ENCODE measurements around the gene RGMA.

Gene RGMA

GRCh38 chr15:93088981-93089726 lies at the start of gene RGMA:
RGMA (minus strand) TSS chr15:93089211; CDS start chr15:93088932, 279 bp downstream.
- H3K36me3 Mint-ChIP-seq (ENCODE audit: low read depth): no peaks in the 10 kb centered on the region
- peaks cover 7% of the 10 kb centered on the region for H3K4me1 Mint-ChIP-seq (ENCODE audit: low read depth)
- no peak within 1 kb of the TSS for H3K27ac Mint-ChIP-seq
- DNase-seq (ENCODE audit: low spot score): no peak
- H3K4me3 Mint-ChIP-seq: peak within 1 kb of the TSS; percentile 85
- H3K9me3 Mint-ChIP-seq: no peaks in the 10 kb centered on the region
- H3K27me3 Mint-ChIP-seq (ENCODE audit: low read depth): peaks cover 60% of the 10 kb centered on the region

DNA sequence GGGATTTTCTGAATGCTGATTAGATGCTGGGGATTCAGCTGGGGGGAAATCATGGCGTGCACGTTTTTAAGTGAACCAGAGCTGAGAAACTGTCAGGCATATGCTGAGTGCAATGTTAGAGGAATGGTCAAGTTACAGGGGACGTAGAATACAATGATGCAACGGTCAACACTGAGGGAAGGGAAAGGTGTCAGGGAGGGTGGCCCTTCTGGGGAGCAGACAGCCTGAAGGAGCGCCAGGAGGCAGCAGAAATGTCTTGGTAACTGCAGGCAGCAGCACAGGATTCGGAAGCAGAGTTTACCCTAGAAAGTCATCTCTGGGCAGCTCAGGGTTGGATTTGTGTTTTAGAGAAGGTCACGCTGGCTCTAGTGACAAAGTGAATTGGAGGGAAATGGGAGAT lies 47.6 kb upstream of the RGMA start:
- peaks cover 5% of the 10 kb centered on the region for H3K27me3 Mint-ChIP-seq (ENCODE audit: low read depth)
- no peak overlapping the region for H3K4me3 Mint-ChIP-seq
- no peak overlapping the region for H3K27ac Mint-ChIP-seq
- no peaks in the 10 kb centered on the region for H3K36me3 Mint-ChIP-seq (ENCODE audit: low read depth)
- peaks cover 6% of the 10 kb centered on the region for H3K4me1 Mint-ChIP-seq (ENCODE audit: low read depth)
- H3K9me3 Mint-ChIP-seq: no peaks in the 10 kb centered on the region
- no peak for DNase-seq (ENCODE audit: low spot score)

DNA sequence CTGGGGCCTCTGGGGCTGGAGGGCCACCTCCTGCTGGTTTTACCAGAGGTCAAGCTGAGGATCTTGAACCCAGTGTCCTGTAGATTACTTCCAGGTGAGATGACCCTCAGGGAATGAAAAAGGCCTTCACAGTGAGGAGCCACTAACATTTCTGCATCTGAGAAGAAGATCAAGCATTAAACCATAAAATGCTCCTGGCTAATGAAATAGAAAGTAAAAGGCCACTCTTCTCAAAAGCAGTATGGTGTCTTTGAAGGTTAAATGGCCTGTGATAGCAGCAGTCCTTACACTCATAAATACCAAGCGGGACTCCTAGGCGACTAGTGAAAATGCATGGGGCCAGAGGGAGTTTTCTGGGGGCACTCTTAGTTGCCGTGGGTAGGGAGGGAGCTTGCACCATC lies 47.0 kb upstream of the RGMA start:
- no peak overlapping the region for H3K4me3 Mint-ChIP-seq
- H3K27ac Mint-ChIP-seq: no peak overlapping the region
- H3K36me3 Mint-ChIP-seq (ENCODE audit: low read depth): no peaks in the 10 kb centered on the region
- no peak for DNase-seq (ENCODE audit: low spot score)
- peaks cover 2% of the 10 kb centered on the region for H3K4me1 Mint-ChIP-seq (ENCODE audit: low read depth)
- H3K27me3 Mint-ChIP-seq (ENCODE audit: low read depth): peaks cover 5% of the 10 kb centered on the region
- no peaks in the 10 kb centered on the region for H3K9me3 Mint-ChIP-seq

GRCh38 chr15:93135459-93135858 lies 46.4 kb upstream of the RGMA start:
- peaks cover 5% of the 10 kb centered on the region for H3K27me3 Mint-ChIP-seq (ENCODE audit: low read depth)
- no peaks in the 10 kb centered on the region for H3K36me3 Mint-ChIP-seq (ENCODE audit: low read depth)
- no peaks in the 10 kb centered on the region for H3K4me1 Mint-ChIP-seq (ENCODE audit: low read depth)
- H3K27ac Mint-ChIP-seq: no peak overlapping the region
- DNase-seq (ENCODE audit: low spot score): no peak
- H3K9me3 Mint-ChIP-seq: no peaks in the 10 kb centered on the region
- no peak overlapping the region for H3K4me3 Mint-ChIP-seq

- no peak overlapping the region for H3K4me3 Mint-ChIP-seq
- no peaks in the 10 kb centered on the region for H3K36me3 Mint-ChIP-seq (ENCODE audit: low read depth)
- DNase-seq (ENCODE audit: low spot score): no peak
- no peak overlapping the region for H3K27ac Mint-ChIP-seq
- H3K27me3 Mint-ChIP-seq (ENCODE audit: low read depth): no peaks in the 10 kb centered on the region
- no peaks in the 10 kb centered on the region for H3K9me3 Mint-ChIP-seq
- no peaks in the 10 kb centered on the region for H3K4me1 Mint-ChIP-seq (ENCODE audit: low read depth)
Observed at GRCh38 chr15:93131485-93132095, 42.6 kb upstream of the RGMA start.

- Mint-ChIP-seq H3K36me3 (ENCODE audit: low read depth) (no peaks in the 10 kb centered on the region), H3K27me3 (ENCODE audit: low read depth) (no peaks in the 10 kb centered on the region), H3K27ac (no peak overlapping the region), H3K4me3 (no peak overlapping the region), H3K4me1 (ENCODE audit: low read depth) (no peaks in the 10 kb centered on the region), H3K9me3 (no peaks in the 10 kb centered on the region)
- no peak for DNase-seq (ENCODE audit: low spot score)
Observed at GRCh38 chr15:93129702-93130488, 40.9 kb upstream of the RGMA start.

- no peak for DNase-seq (ENCODE audit: low spot score)
- H3K9me3 Mint-ChIP-seq: no peaks in the 10 kb centered on the region
- H3K27me3 Mint-ChIP-seq (ENCODE audit: low read depth): no peaks in the 10 kb centered on the region
- H3K4me1 Mint-ChIP-seq (ENCODE audit: low read depth): no peaks in the 10 kb centered on the region
- H3K36me3 Mint-ChIP-seq (ENCODE audit: low read depth): no peaks in the 10 kb centered on the region
- H3K4me3 Mint-ChIP-seq: no peak overlapping the region
- no peak overlapping the region for H3K27ac Mint-ChIP-seq
Observed at GRCh38 chr15:93127286-93127685, 38.3 kb upstream of the RGMA start.

DNA sequence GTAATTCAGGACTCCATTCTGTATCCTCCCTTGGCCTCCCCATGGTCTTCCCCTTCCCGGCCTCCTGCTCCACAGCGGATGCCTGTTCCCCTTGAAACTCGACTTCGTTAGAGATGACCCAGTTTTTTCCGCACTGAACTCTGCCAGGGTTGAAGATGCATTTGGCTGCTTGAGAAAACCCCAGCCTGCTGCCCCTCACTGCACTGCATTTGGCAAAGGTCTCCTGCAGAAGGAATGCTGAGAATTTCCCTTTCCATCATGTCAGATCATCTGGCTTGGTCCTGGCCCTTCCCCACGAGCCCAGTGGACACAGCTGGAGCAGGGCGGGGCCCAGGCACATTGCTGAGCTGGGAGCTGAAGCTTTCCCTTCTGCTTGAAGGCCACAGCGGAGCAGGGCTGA lies 37.6 kb upstream of the RGMA start:
- no peaks in the 10 kb centered on the region for H3K4me1 Mint-ChIP-seq (ENCODE audit: low read depth)
- H3K27me3 Mint-ChIP-seq (ENCODE audit: low read depth): no peaks in the 10 kb centered on the region
- no peak overlapping the region for H3K4me3 Mint-ChIP-seq
- H3K36me3 Mint-ChIP-seq (ENCODE audit: low read depth): no peaks in the 10 kb centered on the region
- no peak overlapping the region for H3K27ac Mint-ChIP-seq
- DNase-seq (ENCODE audit: low spot score): no peak
- H3K9me3 Mint-ChIP-seq: no peaks in the 10 kb centered on the region

GRCh38 chr15:93126148-93126547 lies 37.1 kb upstream of the RGMA start:
- Mint-ChIP-seq H3K9me3 (no peaks in the 10 kb centered on the region), H3K4me1 (ENCODE audit: low read depth) (no peaks in the 10 kb centered on the region), H3K27ac (no peak overlapping the region), H3K27me3 (ENCODE audit: low read depth) (no peaks in the 10 kb centered on the region), H3K4me3 (no peak overlapping the region), H3K36me3 (ENCODE audit: low read depth) (no peaks in the 10 kb centered on the region)
- no peak for DNase-seq (ENCODE audit: low spot score)

- H3K9me3 Mint-ChIP-seq: no peaks in the 10 kb centered on the region
- peaks cover 2% of the 10 kb centered on the region for H3K27me3 Mint-ChIP-seq (ENCODE audit: low read depth)
- no peak for DNase-seq (ENCODE audit: low spot score)
- no peaks in the 10 kb centered on the region for H3K4me1 Mint-ChIP-seq (ENCODE audit: low read depth)
- no peaks in the 10 kb centered on the region for H3K36me3 Mint-ChIP-seq (ENCODE audit: low read depth)
- H3K4me3 Mint-ChIP-seq: no peak overlapping the region
- H3K27ac Mint-ChIP-seq: no peak overlapping the region
Observed at GRCh38 chr15:93124126-93124525, 35.1 kb upstream of the RGMA start.

DNA sequence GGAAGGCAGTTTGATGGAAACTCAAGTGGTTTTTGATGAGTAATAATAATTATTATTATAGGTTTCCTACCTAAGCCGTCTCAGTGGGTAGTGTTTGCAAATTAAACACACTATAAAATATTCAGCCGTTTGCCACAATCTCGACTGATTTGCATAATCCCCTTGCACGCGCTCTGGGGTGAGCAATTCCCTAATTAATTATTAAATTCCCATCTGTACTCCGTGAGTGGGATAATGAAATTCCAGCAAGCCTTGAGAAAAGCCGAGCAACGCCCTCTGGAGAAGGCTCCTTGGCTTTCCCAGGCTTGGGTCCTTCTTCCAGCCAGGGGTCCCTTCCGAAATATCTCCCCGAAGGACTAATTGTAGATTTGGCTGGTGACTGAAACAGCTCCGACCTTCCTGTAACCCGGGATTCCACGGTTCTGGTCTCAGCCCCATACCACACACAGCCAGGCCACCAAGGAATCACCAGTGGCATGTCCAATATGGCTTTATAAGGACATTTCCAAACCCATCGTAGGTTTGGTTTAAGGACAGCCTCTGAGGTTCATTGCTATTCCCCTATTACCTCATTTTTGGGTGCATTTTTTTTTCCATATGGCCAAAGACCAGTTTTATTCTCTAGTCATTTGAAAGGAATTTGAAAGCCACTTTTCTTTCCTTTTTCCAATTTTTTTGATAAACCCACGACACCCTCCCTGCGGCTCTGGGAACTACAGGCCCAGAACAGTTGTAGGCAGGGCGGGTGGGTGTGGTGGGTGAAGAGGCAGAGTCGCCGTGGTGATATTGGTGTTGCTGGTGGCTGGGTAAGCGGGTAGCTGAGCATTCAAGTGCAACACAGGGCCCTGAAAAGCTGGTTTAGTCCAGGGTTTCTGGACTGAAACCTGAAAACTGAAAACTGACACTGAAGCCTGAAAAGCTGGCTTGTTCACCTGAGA lies 33.2 kb upstream of the RGMA start:
- H3K27ac Mint-ChIP-seq: no peak overlapping the region
- H3K27me3 Mint-ChIP-seq (ENCODE audit: low read depth): peaks cover 2% of the 10 kb centered on the region
- H3K36me3 Mint-ChIP-seq (ENCODE audit: low read depth): no peaks in the 10 kb centered on the region
- H3K4me3 Mint-ChIP-seq: no peak overlapping the region
- no peaks in the 10 kb centered on the region for H3K9me3 Mint-ChIP-seq
- no peak for DNase-seq (ENCODE audit: low spot score)
- H3K4me1 Mint-ChIP-seq (ENCODE audit: low read depth): no peaks in the 10 kb centered on the region

GRCh38 chr15:93121107-93121506 lies 32.1 kb upstream of the RGMA start:
- Mint-ChIP-seq H3K9me3 (no peaks in the 10 kb centered on the region), H3K27ac (no peak overlapping the region), H3K4me3 (no peak overlapping the region), H3K27me3 (ENCODE audit: low read depth) (peaks cover 2% of the 10 kb centered on the region), H3K4me1 (ENCODE audit: low read depth) (no peaks in the 10 kb centered on the region), H3K36me3 (ENCODE audit: low read depth) (no peaks in the 10 kb centered on the region)
- no peak for DNase-seq (ENCODE audit: low spot score)

DNA sequence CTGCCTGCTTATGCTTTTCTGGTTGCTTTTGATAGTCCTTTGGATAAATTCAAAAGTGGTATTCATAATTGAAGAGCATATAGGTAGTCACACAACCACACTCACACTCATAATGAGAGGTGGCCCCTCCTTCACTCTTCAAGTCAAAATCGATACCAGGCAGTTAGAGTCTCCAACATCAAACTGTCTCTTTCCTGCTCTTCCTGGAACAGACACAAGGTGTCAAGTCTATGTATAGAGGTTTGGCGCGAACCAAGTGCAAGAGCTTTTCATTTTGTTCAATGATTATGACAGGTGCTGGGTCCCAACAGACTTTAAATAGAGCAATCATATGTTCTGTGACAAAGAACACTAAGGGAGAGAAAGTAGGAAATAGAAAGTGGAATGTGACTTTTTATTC lies 29.9 kb upstream of the RGMA start:
- Mint-ChIP-seq H3K36me3 (ENCODE audit: low read depth) (no peaks in the 10 kb centered on the region), H3K4me1 (ENCODE audit: low read depth) (no peaks in the 10 kb centered on the region), H3K27ac (no peak overlapping the region), H3K27me3 (ENCODE audit: low read depth) (peaks cover 9% of the 10 kb centered on the region), H3K9me3 (no peaks in the 10 kb centered on the region), H3K4me3 (no peak overlapping the region)
- no peak for DNase-seq (ENCODE audit: low spot score)

Measured in T-helper 2 cell treated with Interferon-gamma antibody and Interleukin-4, amounts not matched to agents 5 μg/mL and 100 μg/mL, for 36 hours (primary cell).